PC-3 (cell line): ENCODE data around the gene C14orf93. TPM values are rescaled to one million over a fixed set of nuclear protein-coding genes. Genes with fewer than 3 reads are reported as not detected.
"Not testable (repeated sequence)": the region's sequence is repeated elsewhere in the genome, so short reads cannot be mapped to it uniquely, and the experiment has no call there.

Source experiments
- ATAC-seq: fragments of 200-7000 bp; cut with Tn5 transposase; 2 replicates; pipeline ENCODE4 v1.9.1; 2020; ENCODE audit warnings: mild to moderate bottlenecking, moderate library complexity
- BruUV-seq: library from RNA; stranded (reverse); fragments of 400-500 nt; replicated peaks from 2 replicates; lab custom pipeline; 2021; lab: Mats Ljungman, UMichigan
- CTCF ChIA-PET: fragments of 300-600 bp; sonication (Branson Sonifier 250); formaldehyde crosslinking; loops from one replicate; lab custom pipeline; 2022; ENCODE audit warnings: antibody characterized with exemption; lab: Charles Lee
- POLR2A ChIA-PET: fragments of 300-600 bp; sonication (Branson Sonifier 250); formaldehyde crosslinking; loops from one replicate; lab custom pipeline; 2022; ENCODE audit warnings: antibody characterized with exemption; ENCODE audit not compliant: unreplicated experiment; lab: Charles Lee
- DNase-seq: peaks from one replicate; pipeline ENCODE4 v3.0.0-alpha.2; 2015
- H2AFZ ChIP-seq: fragments of 300-600 bp; sonication (generic); 2 replicates; pipeline ENCODE4 v1.6.0; 2016; ENCODE audit warnings: antibody characterized with exemption, low read length
- H3F3A ChIP-seq: fragments of 300-600 bp; sonication (generic); one replicate; pipeline ENCODE4 v1.6.0; 2017; ENCODE audit warnings: antibody characterized with exemption, low read length, control low read depth, mild to moderate bottlenecking; ENCODE audit not compliant: unreplicated experiment
- H3K27ac ChIP-seq: fragments of 300-600 bp; sonication (generic); 2 replicates; pipeline ENCODE4 v1.5.1; 2016; ENCODE audit warnings: mild to moderate bottlenecking, low read length
- H3K27me3 ChIP-seq: fragments of 300-600 bp; sonication (generic); 2 replicates; pipeline ENCODE4 v1.6.1; 2016; ENCODE audit warnings: low read length, mixed read lengths
- H3K36me3 ChIP-seq: fragments of 300-600 bp; sonication (generic); 2 replicates; pipeline ENCODE4 v1.6.1; 2016; ENCODE audit warnings: low read depth, mixed run types, low read length, mixed read lengths
- H3K4me1 ChIP-seq: fragments of 300-600 bp; sonication (generic); 2 replicates; pipeline ENCODE4 v1.5.1; 2016; ENCODE audit warnings: low read length; ENCODE audit not compliant: insufficient read depth
- H3K4me2 ChIP-seq: fragments of 300-600 bp; sonication (generic); 2 replicates; pipeline ENCODE4 v1.6.0; 2016; ENCODE audit warnings: low read length
- H3K4me3 ChIP-seq: fragments of 300-600 bp; sonication (generic); 2 replicates; pipeline ENCODE4 v1.5.1; 2016; ENCODE audit warnings: mild to moderate bottlenecking, low read length, mixed read lengths
- H3K79me2 ChIP-seq: fragments of 300-600 bp; sonication (generic); 2 replicates; pipeline ENCODE4 v1.6.1; 2017; ENCODE audit warnings: low read length, mixed read lengths
- H3K9ac ChIP-seq: fragments of 300-600 bp; sonication (generic); 2 replicates; pipeline ENCODE4 v1.6.0; 2016; ENCODE audit warnings: mild to moderate bottlenecking, low read length
- H3K9me2 ChIP-seq: fragments of 300-600 bp; sonication (generic); replicated peaks from 2 replicates; pipeline ENCODE4 v1.6.1; 2016; ENCODE audit warnings: mixed run types, low read length, mixed read lengths
- H3K9me3 ChIP-seq: fragments of 300-600 bp; sonication (generic); 2 replicates; pipeline ENCODE4 v1.6.1; 2016; ENCODE audit warnings: low read length, mixed read lengths
- H4K20me1 ChIP-seq: fragments of 300-600 bp; sonication (generic); 2 replicates; pipeline ENCODE4 v1.6.1; 2016; ENCODE audit warnings: low read length, mixed read lengths
- CTCF ChIP-seq: fragments of 300-600 bp; sonication (generic); conservative IDR thresholded peaks from 2 replicates; pipeline ENCODE4 v1.5.1; 2017; ENCODE audit warnings: antibody characterized with exemption, low read depth, mild to moderate bottlenecking, low read length
- EZH2 ChIP-seq: fragments of 300-600 bp; sonication (generic); IDR thresholded peaks from one replicate; pipeline ENCODE4 v1.6.1; 2017; ENCODE audit warnings: antibody characterized with exemption, mild to moderate bottlenecking, low read length; ENCODE audit not compliant: unreplicated experiment
- EZH2phosphoT487 ChIP-seq: fragments of 300-600 bp; sonication (generic); IDR thresholded peaks from 2 replicates; pipeline ENCODE4 v1.6.1; 2018; ENCODE audit warnings: mild to moderate bottlenecking, antibody characterized with exemption, low read length, borderline replicate concordance
- intact Hi-C: fragments of 100-400 bp; cut with micrococcal nuclease; formaldehyde crosslinking; loops from 2 replicates; pipeline ENCODE4 v1.9.0; 2023
- total RNA-seq: library from RNA; depleted of rRNA; stranded (reverse); fragments of >200 nt; gene quantifications from 2 replicates; pipeline ENCODE4 v1.2.3, GENCODE V29; 2014

Gene C14orf93
- total RNA-seq, 1 experiment from 2014 or later = 5.8 TPM

GRCh38 chr14:22972313-22972930 lies 37.5 kb downstream of the C14orf93 start:
- no peak for ATAC-seq
- Histone ChIP-seq H3K9me2 (no peaks in the 10 kb centered on the region), H3K9me3 (no peaks in the 10 kb centered on the region), H3K79me2 (peaks cover 22% of the 10 kb centered on the region), H3K4me2 (no peak overlapping the region), H3K9ac (no peak overlapping the region), H2AFZ (no peak overlapping the region), H3K4me1 (peaks cover 18% of the 10 kb centered on the region), H3K36me3 (peaks cover 40% of the 10 kb centered on the region; the same call in 1 of the 2 replicates), H3K27me3 (no peaks in the 10 kb centered on the region), H3K27ac (no peak overlapping the region), H3K4me3 (no peak overlapping the region), H4K20me1 (0 out of 2 replicates have a peak, but pooled peaks cover 6% of the 10 kb centered on the region), H3F3A (peaks cover 5% of the 10 kb centered on the region)
- TF ChIP-seq EZH2 (no peak), EZH2phosphoT487 (no peak), CTCF (no peak)
- BruUV-seq = no TSS peak
- intact Hi-C loops = loop anchor here (10.0 kb wide), 1 partner anchor 332 kb away; the partner anchor contains the start of genes BCL2L2 and PPP1R3E
- POLR2A ChIA-PET = interaction anchor here (0.5 kb wide), 1 partner anchor 113 kb away, joined by 4 read pairs; no protein-coding TSS in a partner anchor
- DNase-seq = no peak
- CTCF ChIA-PET = interaction anchor here (0.5 to 2.7 kb wide), 2 partner anchors 14 to 31 kb away, joined by 4 to 27 read pairs; no protein-coding TSS in a partner anchor

GRCh38 chr14:22971152-22971551 lies 38.8 kb downstream of the C14orf93 start:
- Histone ChIP-seq H3K9ac (no peak overlapping the region), H3K4me2 (no peak overlapping the region), H3K27ac (no peak overlapping the region), H3K4me3 (no peak overlapping the region), H3F3A (peaks cover 8% of the 10 kb centered on the region), H3K9me2 (no peaks in the 10 kb centered on the region), H3K79me2 (peaks cover 10% of the 10 kb centered on the region; the same call in 1 of the 2 replicates), H2AFZ (no peak overlapping the region), H3K9me3 (no peaks in the 10 kb centered on the region), H3K4me1 (peaks cover 6% of the 10 kb centered on the region; the same call in 1 of the 2 replicates), H4K20me1 (0 out of 2 replicates have a peak, but pooled peaks cover 6% of the 10 kb centered on the region), H3K36me3 (peaks cover 40% of the 10 kb centered on the region; the same call in 1 of the 2 replicates), H3K27me3 (no peaks in the 10 kb centered on the region)
- no peak for ATAC-seq
- intact Hi-C loops = loop anchor here (10.0 kb wide), 1 partner anchor 334 kb away; the partner anchor contains the start of genes BCL2L2 and PPP1R3E
- no TSS peak for BruUV-seq
- ChIA-PET CTCF (no interaction called here), POLR2A (interaction anchor here (0.6 kb wide), 1 partner anchor 382 kb away, joined by 3 read pairs; no protein-coding TSS in a partner anchor)
- DNase-seq = no peak
- no peak for TF ChIP-seq CTCF
- no peak for TF ChIP-seq EZH2phosphoT487
- no peak for TF ChIP-seq EZH2

GRCh38 chr14:22966783-22967269 lies 43.1 kb downstream of the C14orf93 start:
- Histone ChIP-seq H3K27me3 (no peaks in the 10 kb centered on the region), H3K4me3 (no peak overlapping the region), H3K27ac (no peak overlapping the region), H3K36me3 (peaks cover 7% of the 10 kb centered on the region; the same call in 1 of the 2 replicates), H3K9me2 (no peaks in the 10 kb centered on the region), H3K4me1 (no peaks in the 10 kb centered on the region), H4K20me1 (no peaks in the 10 kb centered on the region), H3K9ac (no peak overlapping the region), H2AFZ (no peak overlapping the region), H3K4me2 (no peak overlapping the region), H3F3A (peaks cover 5% of the 10 kb centered on the region), H3K79me2 (no peaks in the 10 kb centered on the region), H3K9me3 (no peaks in the 10 kb centered on the region)
- DNase-seq = no peak
- ATAC-seq = no peak
- no TSS peak for BruUV-seq
- TF ChIP-seq EZH2 = no peak
- intact Hi-C loops = no loop called here
- ChIA-PET POLR2A (no interaction called here), CTCF (no interaction called here)

GRCh38 chr14:22965916-22966782 lies 43.8 kb downstream of the C14orf93 start:
- H3K4me2 ChIP-seq, BruUV-seq, H4K20me1 ChIP-seq, H2AFZ ChIP-seq, H3F3A ChIP-seq, ATAC-seq, H3K9ac ChIP-seq, H3K9me2 ChIP-seq, DNase-seq, intact Hi-C loops, H3K4me3 ChIP-seq, H3K4me1 ChIP-seq, H3K27me3 ChIP-seq, H3K36me3 ChIP-seq, H3K79me2 ChIP-seq, H3K27ac ChIP-seq, H3K9me3 ChIP-seq, CTCF ChIA-PET: not testable (repeated sequence)
- POLR2A ChIA-PET = interaction anchor here (0.7 kb wide), 1 partner anchor 20 kb away, joined by 20 read pairs; no protein-coding TSS in a partner anchor
